ENCODE results near the gene RNF214. TPM values are rescaled to one million over a fixed set of nuclear protein-coding genes. Genes with fewer than 3 reads are reported as not detected.

RNF214 gene
- polyA plus RNA-seq, 1 experiment, result 15.1 TPM

DNA sequence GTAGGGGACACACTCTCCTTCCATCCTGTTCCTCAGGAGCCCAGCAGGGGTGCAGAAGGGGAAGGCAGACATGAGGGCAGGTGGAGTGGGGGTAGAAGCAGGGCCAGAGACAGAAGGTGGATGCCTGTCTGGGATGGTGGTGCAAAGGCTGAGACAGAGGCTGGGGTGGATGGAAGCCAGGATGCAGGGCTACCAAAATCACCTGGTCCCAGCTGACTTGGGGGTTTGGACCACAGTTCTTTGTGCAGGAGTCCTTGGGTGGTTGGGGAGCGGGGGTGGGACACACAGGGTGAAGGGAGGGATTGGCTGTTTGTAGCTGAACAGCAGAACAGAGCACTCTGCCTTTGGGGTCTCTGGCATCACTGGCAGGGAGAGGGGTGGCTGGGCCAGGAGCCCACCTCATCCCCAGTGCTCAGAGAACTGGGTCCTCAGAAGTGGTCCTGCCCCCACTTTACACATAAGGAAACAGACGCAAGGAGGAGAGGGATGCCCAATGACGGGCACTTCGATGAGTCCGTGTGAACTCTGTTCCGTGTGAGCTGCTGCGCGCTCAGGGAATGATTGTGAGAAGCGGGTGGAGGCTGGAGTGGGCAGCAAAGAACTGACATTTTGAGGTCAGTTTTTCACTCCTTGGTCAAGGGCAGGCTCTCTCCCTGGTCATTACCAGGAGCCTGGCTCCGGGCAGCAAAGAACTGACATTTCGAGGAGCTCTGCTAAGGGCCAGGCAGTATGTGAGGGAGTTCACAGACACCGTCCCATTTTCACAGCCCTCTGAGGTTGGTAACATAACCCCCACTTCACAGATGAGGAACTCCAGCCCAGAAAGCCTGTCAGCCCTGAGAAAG is 31.4 kb upstream of the RNF214 start:
- POLR2A ChIA-PET, result interaction anchor here (0.5 to 2.6 kb wide), 7 partner anchors 10 to 57 kb away, joined by 3 to 12 read pairs (median 5); partner anchors contain the start of genes PAFAH1B2 and SIDT2
- H3K4me3 ChIP-seq (ENCODE audit: low read depth, low read length), result peak overlapping the region; percentile 88
- TF ChIP-seq CTCF (IDR thresholded peaks at IDR 0.05; ENCODE audit: low read depth, low read length), result 0 out of 2 replicates have a peak, but pooled peaks have one; percentile 21
- DNase-seq (ENCODE audit: low read depth, low spot score), result no peak
- peak overlapping the region; percentile 96 for H3K27ac ChIP-seq (ENCODE audit: low read depth, low read length)
- H3K27me3 ChIP-seq (ENCODE audit: control insufficient read depth, insufficient read depth, low read length), result no peaks in the 10 kb centered on the region
- no peaks in the 10 kb centered on the region; the same call in 1 of the 2 replicates for H3K9me3 ChIP-seq (ENCODE audit: control insufficient read depth, insufficient read depth, low read length)
- CTCF ChIA-PET, result interaction anchor here (1.3 to 3.4 kb wide), 2 partner anchors 20 to 26 kb away, joined by 3 to 9 read pairs; no protein-coding TSS in a partner anchor

DNA sequence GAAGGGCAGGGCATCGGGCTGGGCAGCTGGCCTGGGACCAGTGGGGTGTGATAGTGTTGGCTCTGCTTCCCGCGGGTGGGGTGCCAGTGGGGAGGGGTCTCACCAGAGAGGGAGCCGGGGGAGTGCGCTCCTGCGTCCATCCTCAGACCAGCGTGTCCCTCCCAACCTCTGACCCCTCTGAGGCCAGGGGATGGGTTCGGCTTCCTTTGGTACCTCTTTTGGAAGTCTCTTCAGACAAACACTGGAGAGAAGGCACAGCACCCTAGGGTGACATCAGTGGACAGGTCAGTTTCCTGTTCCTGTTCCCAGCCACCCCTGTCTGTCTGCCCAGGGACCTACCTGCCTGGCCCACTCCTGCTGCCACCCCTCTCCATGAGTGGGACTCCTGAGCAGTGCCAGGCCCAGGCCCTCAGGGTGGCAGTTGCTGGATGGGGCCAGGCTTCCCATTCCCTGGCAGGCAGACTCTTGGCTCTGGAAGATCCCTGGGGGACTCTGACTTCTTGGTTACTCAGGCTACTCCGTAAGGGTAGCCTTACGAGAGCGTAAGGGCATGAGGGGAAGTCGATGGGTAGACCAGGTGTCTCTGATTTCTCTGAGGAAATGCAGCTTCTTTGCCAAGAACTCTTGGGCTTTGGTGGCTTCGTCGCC is 30.7 kb upstream of the RNF214 start:
- Histone ChIP-seq H3K9me3 (ENCODE audit: control insufficient read depth, insufficient read depth, low read length) (no peaks in the 10 kb centered on the region; the same call in 1 of the 2 replicates), H3K27me3 (ENCODE audit: control insufficient read depth, insufficient read depth, low read length) (no peaks in the 10 kb centered on the region), H3K27ac (ENCODE audit: low read depth, low read length) (peak overlapping the region; percentile 96), H3K4me3 (ENCODE audit: low read depth, low read length) (peak overlapping the region; percentile 88)
- TF ChIP-seq CTCF (IDR thresholded peaks at IDR 0.05; ENCODE audit: low read depth, low read length), result no peak
- CTCF ChIA-PET, result interaction anchor here (0.8 to 3.4 kb wide), 3 partner anchors 21 to 25 kb away, joined by 3 to 9 read pairs (median 3); no protein-coding TSS in a partner anchor
- POLR2A ChIA-PET, result interaction anchor here (0.7 to 2.6 kb wide), 5 partner anchors 20 to 58 kb away, joined by 3 to 12 read pairs (median 4); partner anchors contain the start of genes PAFAH1B2 and SIDT2
- no peak for DNase-seq (ENCODE audit: low read depth, low spot score)

GRCh38 chr11:117202386-117203068 is 29.9 kb upstream of the RNF214 start:
- Histone ChIP-seq H3K9me3 (ENCODE audit: control insufficient read depth, insufficient read depth, low read length) (no peaks in the 10 kb centered on the region; the same call in 1 of the 2 replicates), H3K27ac (ENCODE audit: low read depth, low read length) (peak overlapping the region; percentile 96), H3K4me3 (ENCODE audit: low read depth, low read length) (peak overlapping the region; percentile 88), H3K27me3 (ENCODE audit: control insufficient read depth, insufficient read depth, low read length) (no peaks in the 10 kb centered on the region)
- ChIA-PET POLR2A (interaction anchor here (1.0 to 1.8 kb wide), 4 partner anchors 21 to 59 kb away, joined by 4 to 5 read pairs (median 4); partner anchors contain the start of genes PAFAH1B2 and SIDT2), CTCF (interaction anchor here (0.8 to 3.4 kb wide), 2 partner anchors 23 to 24 kb away, joined by 3 to 9 read pairs; no protein-coding TSS in a partner anchor)
- no peak for DNase-seq (ENCODE audit: low read depth, low spot score)
- no peak for TF ChIP-seq CTCF (IDR thresholded peaks at IDR 0.05; ENCODE audit: low read depth, low read length)

GRCh38 chr11:117203069-117203407 is 29.4 kb upstream of the RNF214 start:
- TF ChIP-seq CTCF (IDR thresholded peaks at IDR 0.05; ENCODE audit: low read depth, low read length), result no peak
- POLR2A ChIA-PET, result interaction anchor here (1.0 to 1.8 kb wide), 2 partner anchors 21 to 24 kb away, joined by 4 read pairs; partner anchors contain the start of gene SIDT2
- peak overlapping the region; percentile 52 for H3K27ac ChIP-seq (ENCODE audit: low read depth, low read length)
- no peak for DNase-seq (ENCODE audit: low read depth, low spot score)
- no peaks in the 10 kb centered on the region for H3K27me3 ChIP-seq (ENCODE audit: control insufficient read depth, insufficient read depth, low read length)
- H3K4me3 ChIP-seq (ENCODE audit: low read depth, low read length), result peak overlapping the region; percentile 88
- H3K9me3 ChIP-seq (ENCODE audit: control insufficient read depth, insufficient read depth, low read length), result no peaks in the 10 kb centered on the region; the same call in 1 of the 2 replicates
- CTCF ChIA-PET, result interaction anchor here (3.4 kb wide), 1 partner anchor 24 kb away, joined by 9 read pairs; no protein-coding TSS in a partner anchor

Data from AG04450 (cell line).